Pancreas (tissue), 10 donors: ENCODE results near the gene ST3GAL4. TPM values are rescaled to one million over a fixed set of nuclear protein-coding genes. Genes with fewer than 3 reads are reported as not detected.
"Not testable (repeated sequence)": the region's sequence is repeated elsewhere in the genome, so short reads cannot be mapped to it uniquely, and the experiment has no call there.

Experiments
- ATAC-seq, 4 donors: fragments of 200-7000 bp; cut with Tn5 transposase; one replicate each; pipeline versions ENCODE4 v1.8.0 to v1.9.1; 2020; ENCODE audit warnings: mild to moderate bottlenecking in 4 of 4, moderate library complexity in 4 of 4
- DNase-seq, 6 donors: peaks; one replicate each; pipeline ENCODE4 v3.0.0-alpha.2; 2020
- FAIRE-seq: peaks from 2 replicates; lab custom pipeline; 2012; peaks lifted over from hg19 to GRCh38; lab: Jason Lieb, UNC
- H3K27ac ChIP-seq, 4 donors: fragments of 200-600 bp; sonication (generic); 1 replicate in 3 of 4; 2 replicates in 1 of 4; pipeline versions ENCODE4 v1.5.0 to v1.8.0; 2020
- H3K27me3 ChIP-seq, 4 donors: fragments of 200-600 bp; one replicate each; pipeline ENCODE4 v1.8.0; 2021
- H3K36me3 ChIP-seq, 3 donors: fragments of 200-600 bp; sonication (generic) in 1 of 3; one replicate each; pipeline versions ENCODE4 v1.5.0 to v1.8.0; 2020 to 2021
- H3K4me1 ChIP-seq, 3 donors: fragments of 200-600 bp; one replicate each; pipeline ENCODE4 v1.8.0; 2021
- H3K4me3 ChIP-seq, 4 donors: fragments of 200-600 bp; sonication (generic) in 2 of 4; one replicate each; pipeline versions ENCODE4 v1.5.0 to v1.8.0; 2020 to 2021
- H3K9me3 ChIP-seq, 4 donors: fragments of 200-600 bp; one replicate each; pipeline ENCODE4 v1.8.0; 2021
- WGBS, 2 donors: extraction: QIAGEN DNeasy Blood & Tissue Kit; methylation state at CpG; one replicate each; pipeline ENCODE4 v1.1.7; 2013; 5-methylcytosine and 5-hydroxymethylcytosine counted together
- intact Hi-C, 3 donors: fragments of 100-400 bp; cut with DNase I; formaldehyde crosslinking; loops; one replicate each; pipeline versions ENCODE4 v1.11.1 to v1.14.2; 2022
- polyA plus RNA-seq, 2 donors: library from polyadenylated mRNA; stranded (reverse); fragments of 200-250 nt; gene quantifications; one replicate each; pipeline ENCODE4 v1.2.3, GENCODE V29; 2013
- total RNA-seq, 6 donors: library from RNA; stranded (reverse); fragmentation: NEBNext Ultra II Directional in 4 of 6; extraction: Animal tissue kit (Norgen Biotek cat#: 25700) in 4 of 6; gene quantifications; one replicate each; pipeline versions ENCODE4 v1.2.1 to v1.2.4, GENCODE V29; 2021 to 2023
- TF ChIP-seq, protein P1 (sequence below), 4 donors: fragments of 200-600 bp; sonication (generic) in 3 of 4; IDR thresholded peaks; one replicate each; pipeline versions ENCODE4 v1.5.0 to v1.8.0; 2021; ENCODE audit warnings: antibody characterized with exemption in 4 of 4
- donor health status: healthy with polysubstance abuse.
- donor health status: DM: no; HTN: no; CAD: no; lungs with moderate emphysema.
- donor health status: DM: no; HTN: no; CAD: no.
- donor health status: control.
- donor health status: control.
- donor health status: Bipolar disorder and iron deficiency.
- donor health status: DM: yes; HTN: yes; CAD: no.
- donor health status: DM: no; HTN: no; CAD: no.
- donor health status: DM: no; HTN: no; CAD: no.
- donor health status: DM: yes; HTN: yes; CAD: no.

Gene ST3GAL4, protein sequence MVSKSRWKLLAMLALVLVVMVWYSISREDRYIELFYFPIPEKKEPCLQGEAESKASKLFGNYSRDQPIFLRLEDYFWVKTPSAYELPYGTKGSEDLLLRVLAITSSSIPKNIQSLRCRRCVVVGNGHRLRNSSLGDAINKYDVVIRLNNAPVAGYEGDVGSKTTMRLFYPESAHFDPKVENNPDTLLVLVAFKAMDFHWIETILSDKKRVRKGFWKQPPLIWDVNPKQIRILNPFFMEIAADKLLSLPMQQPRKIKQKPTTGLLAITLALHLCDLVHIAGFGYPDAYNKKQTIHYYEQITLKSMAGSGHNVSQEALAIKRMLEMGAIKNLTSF
- 10 to 100 TPM in 2 of 6 donors, 1 to 10 TPM in 4; 2.6 to 10.5 (median 9.4) TPM for total RNA-seq
- 10 to 100 TPM in 1 of 2 donors, 1 to 10 TPM in 1; 5.7 to 12.9 TPM for polyA plus RNA-seq

DNA sequence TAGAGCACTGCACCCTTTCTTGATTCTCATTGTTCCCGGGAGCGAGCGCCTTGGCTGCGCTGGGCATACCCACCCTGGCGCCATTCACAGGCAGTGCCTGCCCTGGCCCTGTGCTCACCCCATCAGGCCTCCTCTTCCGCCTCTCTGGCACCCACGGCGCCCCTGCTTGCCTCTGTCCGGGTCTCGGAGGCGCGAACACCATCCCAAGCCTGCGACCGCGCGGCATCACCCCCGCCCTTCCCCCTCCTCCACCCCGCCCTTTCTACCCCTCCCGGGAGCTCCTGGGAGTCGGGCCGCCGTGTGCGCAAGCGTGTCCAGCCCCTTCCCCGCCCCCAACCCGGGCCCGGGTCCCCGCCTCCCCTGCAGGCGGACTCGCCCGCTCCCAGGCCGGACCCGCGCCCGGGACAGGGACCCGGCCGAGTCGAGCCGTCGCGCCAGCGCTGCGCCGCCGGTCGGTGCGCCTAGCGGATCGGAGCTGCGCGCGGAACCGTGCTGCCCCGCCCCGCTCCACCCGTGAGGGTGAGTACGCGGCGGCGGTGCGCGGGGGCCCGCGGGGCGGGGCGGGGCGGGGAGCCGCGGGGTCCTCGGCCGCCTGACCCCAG, at the start of gene ST3GAL4:
TSS of gene ST3GAL4 (plus strand) at position 363 of the 602 bp plus-strand sequence. CDS start 50,470 bp downstream, outside the sequence.
- DNase-seq = peak; percentile 69 to 89 (median 80)
- FAIRE-seq = no peak
- Histone ChIP-seq H3K4me3 (peak within 1 kb of the TSS; percentile 20 to 63 (median 52)), H3K27me3 (no peaks in the 10 kb centered on the region), H3K36me3 (no peaks in the 10 kb centered on the region), H3K4me1 (peaks cover 0 to 18% (median 4%) of the 10 kb centered on the region in 3 donors), H3K27ac (peak within 1 kb of the TSS in 1 of 4 donors; percentile 17), H3K9me3 (no peaks in the 10 kb centered on the region)
- intact Hi-C loops = no loop called here
- TF ChIP-seq, protein P1, sequence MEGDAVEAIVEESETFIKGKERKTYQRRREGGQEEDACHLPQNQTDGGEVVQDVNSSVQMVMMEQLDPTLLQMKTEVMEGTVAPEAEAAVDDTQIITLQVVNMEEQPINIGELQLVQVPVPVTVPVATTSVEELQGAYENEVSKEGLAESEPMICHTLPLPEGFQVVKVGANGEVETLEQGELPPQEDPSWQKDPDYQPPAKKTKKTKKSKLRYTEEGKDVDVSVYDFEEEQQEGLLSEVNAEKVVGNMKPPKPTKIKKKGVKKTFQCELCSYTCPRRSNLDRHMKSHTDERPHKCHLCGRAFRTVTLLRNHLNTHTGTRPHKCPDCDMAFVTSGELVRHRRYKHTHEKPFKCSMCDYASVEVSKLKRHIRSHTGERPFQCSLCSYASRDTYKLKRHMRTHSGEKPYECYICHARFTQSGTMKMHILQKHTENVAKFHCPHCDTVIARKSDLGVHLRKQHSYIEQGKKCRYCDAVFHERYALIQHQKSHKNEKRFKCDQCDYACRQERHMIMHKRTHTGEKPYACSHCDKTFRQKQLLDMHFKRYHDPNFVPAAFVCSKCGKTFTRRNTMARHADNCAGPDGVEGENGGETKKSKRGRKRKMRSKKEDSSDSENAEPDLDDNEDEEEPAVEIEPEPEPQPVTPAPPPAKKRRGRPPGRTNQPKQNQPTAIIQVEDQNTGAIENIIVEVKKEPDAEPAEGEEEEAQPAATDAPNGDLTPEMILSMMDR (IDR thresholded peaks at IDR 0.05) = no peak
- ATAC-seq = peak; percentile 78 to 94 (median 90)
- 0 to 1% methylated on average over 29 to 71 of the region's 71 CpGs for WGBS, 2 donors

DNA sequence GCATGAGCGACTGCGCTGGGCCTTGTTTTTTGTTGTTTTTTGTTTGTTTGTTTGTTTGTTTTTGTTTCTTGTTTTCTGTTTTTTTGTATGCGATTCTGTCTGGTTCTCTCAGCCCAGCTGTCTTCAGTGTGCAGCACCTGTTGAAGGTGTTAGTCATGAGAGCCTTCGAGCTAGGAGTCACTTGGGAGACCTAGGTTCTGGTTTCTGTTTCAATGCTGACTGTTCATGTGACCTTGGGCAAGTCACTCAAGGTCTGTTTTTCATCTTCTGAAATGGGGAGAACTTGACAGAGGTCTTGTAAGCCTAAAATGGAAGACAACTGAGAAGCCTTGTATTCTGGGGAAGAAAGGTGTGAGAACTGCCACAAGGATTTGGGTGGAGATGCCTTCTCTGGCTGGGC, 49.8 kb upstream of the ST3GAL4 start:
- DNase-seq (peak in 1 of 6 donors; percentile 10), FAIRE-seq (no peak), ATAC-seq (no peak)
- Histone ChIP-seq H3K36me3 (no peaks in the 10 kb centered on the region), H3K9me3 (no peaks in the 10 kb centered on the region), H3K4me1 (peaks cover 8 to 23% (median 13%) of the 10 kb centered on the region in 3 donors), H3K27ac (no peak overlapping the region), H3K4me3 (no peak overlapping the region), H3K27me3 (no peaks in the 10 kb centered on the region)
- 85% methylated on average over 4 of the region's 4 CpGs for WGBS, 2 donors
- intact Hi-C loops = loop anchor here in 1 of 3 donors (5.0 kb wide), 1 partner anchor 177 kb away; no protein-coding TSS in a partner anchor
- TF ChIP-seq, protein P1 (IDR thresholded peaks at IDR 0.05) = no peak

DNA sequence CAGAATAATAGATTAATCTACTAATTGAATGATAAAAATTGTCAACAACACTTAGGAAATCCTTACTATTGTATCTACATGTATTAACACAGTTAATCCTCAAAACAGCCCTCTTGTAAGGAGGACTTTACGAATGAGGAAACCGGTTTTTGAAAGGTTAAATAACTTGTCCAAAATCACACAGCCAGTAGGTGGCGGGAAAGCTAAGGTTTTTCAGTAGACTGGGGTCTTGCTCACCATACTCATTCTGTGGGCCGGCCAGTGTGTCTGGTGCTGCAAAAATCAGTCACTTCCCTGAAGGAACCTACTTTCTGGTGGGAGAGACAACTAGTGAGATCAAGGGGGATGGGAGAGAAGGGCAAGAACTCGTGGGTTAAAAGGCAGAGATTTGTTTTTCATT, 47.8 kb upstream of the ST3GAL4 start:
- FAIRE-seq = no peak
- no peaks in the 10 kb centered on the region for H3K27me3 ChIP-seq
- no peaks in the 10 kb centered on the region for H3K9me3 ChIP-seq
- no peak overlapping the region for H3K4me3 ChIP-seq
- peak in 2 of 6 donors; percentile 37 to 51 for DNase-seq
- 16 to 22% methylated on average over 5 of the region's 5 CpGs for WGBS, 2 donors
- H3K27ac ChIP-seq = peak overlapping the region in 2 of 4 donors; percentile 30 to 61
- TF ChIP-seq, protein P1 (IDR thresholded peaks at IDR 0.05) = peak in 1 of 4 donors; percentile 19
- peaks cover 8 to 24% (median 13%) of the 10 kb centered on the region in 3 donors for H3K4me1 ChIP-seq
- H3K36me3 ChIP-seq = no peaks in the 10 kb centered on the region
- no peak for ATAC-seq
- intact Hi-C loops = loop anchor here in 1 of 3 donors (5.0 kb wide), 1 partner anchor 175 kb away; no protein-coding TSS in a partner anchor

DNA sequence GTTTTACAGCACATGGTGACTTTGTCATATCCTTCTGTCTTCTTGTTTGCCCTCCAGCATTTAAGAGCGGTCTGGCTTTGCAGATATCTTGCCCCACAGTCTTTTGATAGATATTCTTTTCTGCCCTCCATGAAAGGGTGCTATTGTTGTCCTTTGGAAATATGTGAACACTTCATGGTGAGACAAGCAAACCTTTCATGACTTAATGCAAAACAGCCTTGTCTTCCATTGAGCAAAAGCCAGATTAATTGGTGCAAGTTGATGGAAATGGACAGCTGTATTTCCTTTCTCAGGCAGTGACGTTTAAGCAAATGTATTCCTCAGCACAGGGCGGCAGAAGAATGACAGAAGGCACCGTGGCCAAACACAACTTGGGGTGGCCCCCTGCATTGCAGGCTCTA, 47.2 kb upstream of the ST3GAL4 start:
- intact Hi-C loops = loop anchor here in 1 of 3 donors (5.0 kb wide), 1 partner anchor 174 kb away; no protein-coding TSS in a partner anchor
- FAIRE-seq (no peak), DNase-seq (peak in 1 of 6 donors; percentile 13), ATAC-seq (no peak)
- peak overlapping the region in 2 of 4 donors; percentile 30 to 61 for H3K27ac ChIP-seq
- no peak overlapping the region for H3K4me3 ChIP-seq
- H3K36me3 ChIP-seq = no peaks in the 10 kb centered on the region
- H3K4me1 ChIP-seq = peaks cover 8 to 24% (median 13%) of the 10 kb centered on the region in 3 donors
- no peaks in the 10 kb centered on the region for H3K9me3 ChIP-seq
- no peaks in the 10 kb centered on the region for H3K27me3 ChIP-seq
- TF ChIP-seq, protein P1 (IDR thresholded peaks at IDR 0.05) = no peak
- 45 to 63% methylated on average over 4 of the region's 4 CpGs for WGBS, 2 donors

DNA sequence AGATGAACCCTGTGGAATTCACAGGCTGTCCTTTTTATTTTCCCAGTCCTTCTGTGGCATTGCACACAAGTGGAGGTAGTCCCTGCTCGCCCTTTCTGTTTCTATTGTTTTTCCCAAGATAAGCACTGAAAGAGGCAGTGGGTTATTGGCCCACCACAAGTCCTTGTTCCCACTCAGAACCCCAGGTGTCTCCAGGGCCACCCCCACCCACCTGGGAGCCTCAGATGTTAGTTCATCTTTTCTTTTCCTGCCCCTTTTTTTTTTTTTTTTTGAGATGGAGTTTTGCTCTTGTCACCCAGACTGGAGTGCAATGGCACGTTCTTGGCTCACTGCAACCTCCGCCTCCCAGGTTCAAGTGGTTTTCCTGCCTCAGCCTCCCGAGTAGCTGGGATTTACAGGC, 46.7 kb upstream of the ST3GAL4 start:
- peak overlapping the region in 1 of 4 donors; percentile 61 for H3K27ac ChIP-seq
- H3K27me3 ChIP-seq, ATAC-seq, H3K36me3 ChIP-seq, H3K4me3 ChIP-seq, H3K9me3 ChIP-seq, FAIRE-seq: not testable (repeated sequence)
- 85 to 89% methylated on average over 4 of the region's 4 CpGs for WGBS, 2 donors
- H3K4me1 ChIP-seq = peaks cover 8 to 20% (median 13%) of the 10 kb centered on the region in 3 donors
- intact Hi-C loops = loop anchor here in 1 of 3 donors (5.0 kb wide), 1 partner anchor 174 kb away; no protein-coding TSS in a partner anchor
- peak in 1 of 6 donors; percentile 12 for DNase-seq
